Activated naive CD8-positive, alpha-beta T cell treated with anti-CD3 and anti-CD28 coated beads, Interleukin-2, amount 50 U/mL, for 16 hours (primary cell): ENCODE measurements around the gene STRBP.
"Not testable (repeated sequence)": the region's sequence is repeated elsewhere in the genome, so short reads cannot be mapped to it uniquely, and the experiment has no call there.

Experiments
- DNase-seq: peaks from one replicate; pipeline ENCODE4 v3.0.0-alpha.2; 2020; ENCODE audit warnings: low read depth, low spot score

STRBP gene

DNA sequence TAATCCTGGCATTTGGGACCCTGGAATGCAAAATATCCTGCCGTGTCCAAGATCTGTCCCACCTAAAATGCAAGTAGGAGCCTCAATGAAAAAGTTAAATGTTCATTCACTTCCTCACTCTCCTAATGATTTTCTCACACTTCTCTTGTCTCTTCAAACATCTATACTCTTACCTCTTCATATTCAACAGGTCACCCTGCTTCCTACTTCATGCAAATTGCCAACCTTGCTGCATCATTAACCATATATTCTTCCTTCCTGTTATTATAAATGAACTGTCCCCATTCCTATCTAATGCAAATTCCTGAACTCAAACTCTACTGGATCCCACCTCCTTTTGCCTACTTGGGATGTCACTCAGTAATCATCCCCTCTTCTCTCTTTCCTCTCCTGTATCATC is 74.4 kb downstream of the STRBP start:
- DNase-seq, result no peak

GRCh38 chr9:123191680-123192079 is 76.7 kb downstream of the STRBP start:
- no peak for DNase-seq

- no peak for DNase-seq
Observed at GRCh38 chr9:123191260-123191659, 77.1 kb downstream of the STRBP start.

- no peak for DNase-seq
Observed at GRCh38 chr9:123187131-123187530, 81.3 kb downstream of the STRBP start.

GRCh38 chr9:123186029-123186428 is 82.4 kb downstream of the STRBP start:
- not testable (repeated sequence) for DNase-seq

GRCh38 chr9:123176949-123177348 is 91.4 kb downstream of the STRBP start:
- DNase-seq, result no peak

DNA sequence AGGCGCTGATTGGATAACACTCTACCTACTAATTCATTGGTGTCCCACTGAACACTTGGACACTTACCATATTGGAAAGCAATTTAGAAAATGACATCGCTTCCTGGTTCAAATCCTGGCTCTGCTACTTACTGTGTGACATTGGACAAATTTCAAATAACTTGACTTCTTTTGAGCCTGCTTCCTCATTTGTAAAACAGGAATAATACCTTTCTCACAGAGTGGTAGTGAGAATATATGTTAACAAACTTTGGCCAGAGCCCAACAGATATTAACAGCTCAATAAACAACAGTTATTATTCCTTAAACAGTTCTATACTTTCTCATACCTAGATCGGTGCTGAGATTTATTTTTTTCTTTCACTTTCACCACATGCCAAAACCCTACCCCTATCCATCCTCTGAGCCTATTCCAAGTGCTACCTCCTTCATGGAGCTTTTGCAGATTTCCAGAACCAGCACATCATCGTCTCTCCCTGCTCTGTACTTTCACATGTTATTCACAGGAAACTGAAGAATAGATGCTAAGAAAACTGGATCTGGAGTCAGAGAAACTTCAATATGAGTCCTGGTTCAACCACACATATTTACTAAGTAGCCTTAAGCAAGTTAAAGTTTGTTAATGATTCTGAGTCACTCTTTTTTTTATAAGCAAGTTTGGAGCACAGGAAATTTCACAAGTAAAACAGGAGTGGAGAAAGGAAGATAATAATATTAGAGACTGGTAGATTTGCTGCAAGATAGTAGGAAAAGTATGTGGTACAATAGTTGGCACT is 92.3 kb downstream of the STRBP start:
- no peak for DNase-seq

DNA sequence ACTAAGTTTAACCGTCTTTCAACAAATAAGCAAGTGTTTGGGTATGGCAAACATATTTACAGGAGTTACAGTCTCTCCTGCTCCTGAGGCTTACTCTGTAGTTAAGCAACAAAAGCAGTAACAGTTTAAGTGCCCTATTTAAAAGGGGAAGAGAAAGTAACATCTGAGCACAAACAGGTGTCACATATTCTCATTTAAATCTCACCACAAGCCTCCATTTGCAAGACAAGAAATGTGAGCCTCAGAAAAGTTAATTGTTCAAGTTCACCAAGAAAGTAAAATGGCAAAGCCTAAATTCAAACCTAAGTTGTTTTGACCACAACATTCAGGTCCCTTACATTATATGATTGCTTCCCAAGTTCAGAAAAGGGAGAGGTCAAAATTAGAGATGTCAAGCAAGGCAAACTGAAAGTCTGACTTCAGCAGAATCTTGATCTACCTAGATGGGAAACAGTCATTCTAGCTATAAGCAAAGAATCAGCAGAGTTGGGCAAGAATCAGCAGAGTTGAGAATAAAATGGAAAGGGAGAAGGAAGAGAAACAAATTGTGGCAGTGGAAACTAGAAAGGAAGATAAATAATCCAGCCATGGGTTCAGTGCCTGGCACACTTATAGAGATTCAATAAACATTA is 93.4 kb downstream of the STRBP start:
- no peak for DNase-seq

DNA sequence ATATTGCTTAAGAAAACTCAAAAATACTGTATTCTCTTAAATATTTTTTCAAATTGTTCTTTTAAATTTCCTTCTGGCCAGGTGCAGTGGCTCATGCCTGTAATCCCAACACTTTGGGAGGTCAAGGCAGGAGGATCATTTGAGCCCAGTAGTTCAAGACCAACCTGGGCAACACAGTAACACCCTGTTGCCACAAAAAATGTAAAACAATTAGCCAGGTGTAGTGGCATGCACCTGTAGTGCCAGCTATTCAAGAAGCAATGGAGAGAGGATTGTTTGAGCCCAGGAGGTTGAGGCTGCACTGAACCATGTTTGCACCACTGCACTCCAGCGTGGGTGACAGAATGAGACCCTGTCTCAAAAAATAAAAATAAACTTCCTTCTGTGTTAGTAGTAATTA is 94.3 kb downstream of the STRBP start:
- no peak for DNase-seq

GRCh38 chr9:123169926-123170325 is 98.5 kb downstream of the STRBP start:
- DNase-seq, result no peak

DNA sequence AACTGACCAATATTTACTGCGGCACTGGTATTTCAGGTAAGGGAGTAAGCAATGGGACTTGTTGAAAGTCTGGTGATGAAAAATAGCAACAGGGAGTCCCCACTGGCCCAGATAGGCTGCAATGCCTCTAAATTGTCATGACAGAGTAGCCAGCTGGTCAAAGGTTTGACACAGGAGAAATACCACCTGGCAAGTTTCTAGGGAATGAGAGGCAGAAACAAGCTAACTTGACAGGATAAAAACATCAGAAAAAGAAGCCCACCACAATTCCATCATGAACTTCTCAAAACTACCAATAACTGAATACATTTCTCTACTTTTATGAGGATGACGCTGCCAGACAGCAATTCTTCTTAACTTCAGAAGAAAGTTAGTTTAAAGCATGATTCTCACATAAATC is 99.8 kb downstream of the STRBP start:
- DNase-seq, result no peak

GRCh38 chr9:123167474-123167873 is 100.9 kb downstream of the STRBP start:
- DNase-seq, result no peak

DNA sequence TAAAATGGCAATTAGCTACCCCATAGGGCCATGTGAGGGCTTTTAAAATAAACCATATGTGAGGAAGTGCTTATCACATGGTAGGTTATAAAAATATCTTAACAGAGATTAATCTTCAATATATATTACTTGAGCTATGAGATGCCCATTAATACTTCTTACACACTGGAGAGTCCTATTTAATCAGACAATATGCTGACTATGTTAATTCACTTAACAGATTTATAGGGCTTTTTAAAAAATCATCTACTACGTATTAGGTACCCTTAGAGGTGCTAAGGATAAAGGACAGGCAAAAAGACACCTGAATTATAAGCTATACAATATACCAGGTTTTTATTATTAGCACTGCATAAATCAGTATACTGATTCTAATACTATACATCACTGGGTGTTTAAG is 102.6 kb downstream of the STRBP start:
- DNase-seq, result no peak

GRCh38 chr9:123164285-123164684 is 104.1 kb downstream of the STRBP start:
- DNase-seq, result no peak

DNA sequence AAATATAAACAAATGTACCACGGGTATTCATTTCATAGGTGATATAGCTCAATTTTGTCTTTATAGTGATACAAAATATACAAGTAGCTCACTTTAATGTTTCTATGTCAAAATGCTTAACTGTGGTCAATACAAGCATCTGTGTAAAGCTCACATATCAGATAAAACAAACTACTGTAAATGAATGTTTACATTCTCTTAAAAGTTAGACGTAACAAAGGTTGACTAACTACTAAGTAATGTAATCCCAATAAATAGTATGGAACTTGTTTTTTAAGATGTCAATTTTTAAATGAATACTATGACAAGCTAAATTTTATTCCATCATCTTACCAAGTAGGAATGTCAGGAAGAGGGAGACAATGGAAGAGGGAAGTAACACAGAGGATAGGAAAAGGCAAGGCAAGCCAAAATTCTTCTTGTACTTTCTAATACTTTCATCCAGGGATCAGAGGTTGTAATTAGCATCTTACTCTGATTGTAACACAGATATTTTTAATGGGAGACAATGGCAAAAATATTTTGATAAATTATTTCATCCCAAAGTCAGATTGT is 105.5 kb downstream of the STRBP start:
- DNase-seq, result no peak

- DNase-seq, result no peak
Observed at GRCh38 chr9:123162360-123162759, 106.0 kb downstream of the STRBP start.

- no peak for DNase-seq
Observed at GRCh38 chr9:123157221-123157620, 111.2 kb downstream of the STRBP start.

DNA sequence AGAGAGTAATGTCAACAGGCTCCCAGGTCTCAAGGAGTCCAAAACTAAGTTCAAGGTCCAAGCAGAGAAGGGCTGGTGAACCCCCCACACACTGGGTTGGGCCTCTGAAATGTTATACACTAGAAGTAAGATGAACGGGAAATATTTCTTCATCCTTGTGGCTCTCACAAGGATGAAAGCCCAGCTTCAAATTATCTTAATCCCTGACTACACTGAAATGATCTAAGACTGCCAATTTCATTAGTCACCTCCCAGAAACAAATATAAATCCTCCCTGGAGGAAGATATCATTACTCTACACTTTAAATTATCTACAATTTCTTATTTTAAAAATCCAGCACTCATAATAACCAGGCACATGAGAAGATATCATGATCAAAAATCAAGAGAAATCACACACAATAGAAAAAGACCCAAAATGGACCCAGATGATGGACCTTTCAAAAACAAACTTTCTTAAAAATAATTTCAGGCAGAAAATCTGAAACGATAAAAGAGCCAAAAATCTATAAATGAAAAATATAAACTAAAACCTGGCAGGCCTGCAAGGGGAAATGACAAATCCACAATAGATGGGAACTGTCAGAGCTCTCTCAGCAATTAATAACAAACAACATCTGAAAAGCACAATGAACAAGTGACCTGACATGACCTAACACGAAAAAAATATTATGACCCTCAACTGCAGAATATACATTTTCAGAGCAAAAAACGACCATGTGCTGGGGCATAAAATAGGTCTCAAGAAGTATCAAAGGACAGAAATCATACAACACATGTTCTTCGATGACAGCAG is 117.5 kb downstream of the STRBP start:
- no peak for DNase-seq

GRCh38 chr9:123149067-123149466 is 119.3 kb downstream of the STRBP start:
- no peak for DNase-seq

GRCh38 chr9:123138163-123138562 is 130.2 kb downstream of the STRBP start:
- no peak for DNase-seq

DNA sequence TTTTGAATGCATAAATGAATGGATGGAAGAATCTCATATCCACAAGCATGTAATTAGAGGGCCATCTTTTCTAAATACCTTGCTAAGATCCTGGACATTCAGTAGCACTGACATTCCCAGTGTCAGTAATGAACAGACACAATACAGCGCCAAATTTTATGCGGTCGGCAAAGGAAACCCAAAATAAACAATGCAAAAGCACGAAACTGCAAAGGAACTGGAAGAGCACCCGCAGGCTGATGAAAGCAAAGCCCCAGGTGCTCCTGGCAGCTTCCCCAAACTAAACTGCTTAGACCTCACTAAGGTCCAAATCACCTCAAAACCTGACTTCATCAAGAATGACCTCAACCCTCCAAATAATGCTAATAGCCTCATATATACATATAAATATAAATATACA is 133.0 kb downstream of the STRBP start:
- no peak for DNase-seq

GRCh38 chr9:123132696-123133095 is 135.7 kb downstream of the STRBP start:
- DNase-seq, result no peak
